ENCODE results near the gene PROC.

PROC gene

GRCh38 chr2:127386764-127387654, 31.2 kb upstream of the PROC start:
- DNase-seq (ENCODE audit: low read depth): peak; percentile 90
- no peak for TF ChIP-seq CTCF (IDR thresholded peaks at IDR 0.05; ENCODE audit: low read length, missing control alignments)
- H3K4me3 ChIP-seq (replicated peaks; ENCODE audit: low read depth, low read length): peak overlapping the region; percentile 68

DNA sequence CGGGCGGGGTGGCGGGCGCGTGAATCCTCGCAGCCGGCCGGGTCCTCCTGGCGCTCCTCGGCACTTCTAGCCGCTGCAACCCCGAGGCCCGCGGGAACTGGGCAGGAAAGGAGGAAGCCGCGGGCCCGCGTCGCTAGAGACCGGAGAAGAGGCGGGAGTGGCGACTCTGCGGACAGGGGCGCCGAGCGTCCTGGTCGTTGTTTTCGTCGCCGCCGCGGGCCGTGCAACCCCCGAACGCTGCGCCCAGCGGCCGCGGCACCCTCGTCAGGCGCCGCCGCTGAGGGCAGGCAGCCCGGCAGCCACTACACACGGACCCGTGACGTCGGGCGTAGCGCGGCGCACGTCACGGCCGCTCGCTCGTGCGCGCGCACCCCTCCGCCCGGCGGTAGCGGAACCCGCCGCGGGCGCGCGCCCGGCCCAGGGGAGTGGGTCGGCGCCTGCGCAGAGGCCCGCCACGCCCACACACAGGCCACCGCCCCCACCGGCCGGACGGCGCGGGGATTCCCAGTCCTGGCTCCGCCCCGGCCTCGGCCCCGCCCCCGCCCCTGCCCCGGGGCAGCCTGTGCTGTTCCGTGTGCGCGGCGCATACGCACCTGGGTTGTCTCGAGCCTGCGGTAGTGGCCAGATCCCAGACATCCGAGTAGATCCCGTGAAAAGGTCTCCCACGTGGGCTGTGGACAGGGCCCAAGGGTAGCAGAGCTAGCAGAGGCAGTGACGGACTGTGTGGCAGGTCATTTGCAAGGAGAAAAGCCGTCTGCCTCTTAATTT, 30.4 kb upstream of the PROC start, which contains the start of gene MAP3K2:
Gene MAP3K2 (minus strand): TSS at position 321 of the 768 bp plus-strand sequence. CDS start 44,846 bp downstream, outside the sequence.
- DNase-seq (ENCODE audit: low read depth): peak; percentile 93
- peak within 1 kb of the TSS; percentile 68 for H3K4me3 ChIP-seq (replicated peaks; ENCODE audit: low read depth, low read length)
- TF ChIP-seq CTCF (IDR thresholded peaks at IDR 0.05; ENCODE audit: low read length, missing control alignments): no peak

GRCh38 chr2:127388423-127389164, 29.6 kb upstream of the PROC start:
- H3K4me3 ChIP-seq (replicated peaks; ENCODE audit: low read depth, low read length): peak overlapping the region; percentile 60
- TF ChIP-seq CTCF (IDR thresholded peaks at IDR 0.05; ENCODE audit: low read length, missing control alignments): no peak
- DNase-seq (ENCODE audit: low read depth): no peak

- DNase-seq (ENCODE audit: low read depth): no peak
- no peak overlapping the region for H3K4me3 ChIP-seq (replicated peaks; ENCODE audit: low read depth, low read length)
- no peak for TF ChIP-seq CTCF (IDR thresholded peaks at IDR 0.05; ENCODE audit: low read length, missing control alignments)
Observed at GRCh38 chr2:127389778-127390435, 28.3 kb upstream of the PROC start.

DNA sequence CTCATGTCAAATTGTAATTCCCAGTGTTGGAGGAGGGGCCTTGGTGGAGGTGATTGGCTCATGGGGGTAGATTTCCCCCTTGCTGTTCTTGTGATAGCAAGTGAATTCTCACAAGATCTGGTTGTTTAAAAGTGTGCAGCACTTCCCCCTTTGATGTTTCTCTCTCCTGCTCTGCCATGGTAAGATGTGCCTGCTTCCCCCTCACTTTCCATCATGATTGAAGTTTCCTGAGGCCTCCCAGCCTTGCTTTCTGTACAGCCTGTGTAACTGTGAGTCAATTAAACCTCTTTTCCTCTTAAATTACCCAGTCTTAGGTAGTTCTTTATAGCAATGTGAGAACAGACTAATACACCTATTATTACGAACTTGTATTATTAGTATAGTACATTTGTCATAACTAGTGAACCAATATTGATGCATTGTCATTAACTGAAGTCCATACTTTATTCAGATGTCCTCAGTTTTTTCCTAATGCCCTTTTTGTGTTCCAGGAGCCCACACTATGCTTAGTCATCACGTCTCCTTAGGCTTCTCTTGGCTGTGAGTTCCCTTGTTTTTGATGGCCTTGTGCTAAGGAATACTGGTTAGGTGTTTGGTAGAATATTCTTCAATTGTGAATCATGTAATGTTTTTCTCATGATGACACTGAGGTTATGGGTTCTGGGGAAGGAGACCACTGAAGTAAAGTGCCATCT, 25.9 kb upstream of the PROC start:
- no peak overlapping the region for H3K4me3 ChIP-seq (replicated peaks; ENCODE audit: low read depth, low read length)
- TF ChIP-seq CTCF (IDR thresholded peaks at IDR 0.05; ENCODE audit: low read length, missing control alignments): no peak
- no peak for DNase-seq (ENCODE audit: low read depth)

Data from fibroblast of pulmonary artery (primary cell).